Measurements from ENCODE around the gene PKNOX2.

The PKNOX2 gene

DNA sequence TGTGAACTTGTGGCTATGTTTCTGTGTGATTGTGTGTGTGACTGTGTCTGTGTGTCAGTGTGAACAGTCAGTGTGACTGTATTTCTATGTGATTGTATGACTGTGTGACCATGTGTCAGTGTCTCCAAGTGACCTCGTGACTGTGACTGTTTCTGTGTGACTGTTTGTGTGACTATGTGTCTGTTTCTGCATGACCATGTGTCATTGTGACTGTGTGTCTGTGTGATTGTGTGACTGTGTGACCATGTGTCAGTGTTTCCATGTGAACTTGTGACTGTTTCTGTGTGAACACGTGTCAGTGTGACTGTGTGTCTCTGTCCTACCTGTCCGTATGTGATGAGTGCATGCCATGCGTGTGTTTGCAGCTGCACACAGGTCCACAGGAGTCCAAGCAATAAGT is 8.8 kb upstream of the PKNOX2 start:
- no peak for FAIRE-seq

DNA sequence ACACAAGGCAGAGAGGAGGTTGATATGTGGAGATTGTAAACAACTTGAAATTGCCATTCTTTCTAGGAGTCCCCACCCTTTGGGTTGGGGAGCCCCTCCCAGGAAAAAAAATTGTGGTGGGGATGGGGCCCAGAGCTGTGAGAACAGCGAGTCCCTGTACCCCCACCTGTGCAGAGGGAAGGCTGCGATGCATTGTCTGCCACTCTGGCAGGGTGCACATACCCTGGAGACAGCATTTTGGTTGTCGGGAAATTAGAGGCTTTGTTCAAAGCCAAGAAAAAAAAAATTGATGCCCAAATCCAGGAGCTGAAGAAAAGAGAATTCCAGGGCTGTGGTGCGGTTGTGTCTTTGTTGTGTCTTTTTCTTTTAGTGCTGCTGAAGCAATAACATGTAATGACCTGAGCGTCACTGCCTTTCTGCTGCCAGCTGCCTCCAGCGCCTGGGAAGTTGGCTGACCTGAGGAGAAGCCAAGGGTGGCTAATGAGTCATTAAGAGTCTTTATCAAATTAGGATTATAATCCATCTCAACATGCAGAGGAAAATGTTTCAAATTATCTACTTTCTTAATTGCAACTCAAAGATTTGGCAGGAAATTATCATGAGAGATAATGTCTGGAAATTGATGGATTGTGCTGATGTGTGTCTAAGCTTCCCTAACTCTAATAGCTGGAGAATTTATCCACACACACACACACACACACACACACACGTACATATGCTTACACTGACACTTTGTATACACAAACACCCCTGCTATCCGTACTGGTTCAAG is 8.0 kb upstream of the PKNOX2 start:
- FAIRE-seq = no peak

DNA sequence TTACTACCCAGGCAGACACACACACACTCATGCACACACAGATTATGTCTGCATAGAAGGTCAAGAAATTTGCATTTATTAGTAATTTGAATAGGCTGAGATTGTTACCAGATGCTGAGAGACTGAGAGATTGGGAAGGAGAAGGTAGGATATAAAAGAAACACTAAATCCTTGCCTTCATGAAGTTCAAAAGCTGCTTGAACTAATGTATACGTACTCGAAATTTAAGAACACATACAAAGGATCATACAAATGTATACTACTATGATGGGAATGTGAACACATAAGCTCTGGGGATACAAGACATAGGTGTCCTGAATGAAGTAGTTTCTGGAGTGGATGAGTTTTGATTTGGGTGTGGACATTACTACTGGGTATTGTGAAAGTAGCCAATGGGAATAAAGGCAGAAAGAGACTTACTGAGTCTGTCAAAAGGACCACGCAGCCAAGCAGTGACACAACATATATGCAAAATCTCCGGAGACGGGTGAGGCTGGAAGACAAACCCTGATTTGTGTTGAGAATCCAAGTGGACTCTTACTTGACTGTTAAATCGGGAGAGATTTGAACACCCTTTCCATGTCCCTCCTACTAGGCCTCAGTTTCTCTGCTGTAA is 7.3 kb upstream of the PKNOX2 start:
- FAIRE-seq = no peak

DNA sequence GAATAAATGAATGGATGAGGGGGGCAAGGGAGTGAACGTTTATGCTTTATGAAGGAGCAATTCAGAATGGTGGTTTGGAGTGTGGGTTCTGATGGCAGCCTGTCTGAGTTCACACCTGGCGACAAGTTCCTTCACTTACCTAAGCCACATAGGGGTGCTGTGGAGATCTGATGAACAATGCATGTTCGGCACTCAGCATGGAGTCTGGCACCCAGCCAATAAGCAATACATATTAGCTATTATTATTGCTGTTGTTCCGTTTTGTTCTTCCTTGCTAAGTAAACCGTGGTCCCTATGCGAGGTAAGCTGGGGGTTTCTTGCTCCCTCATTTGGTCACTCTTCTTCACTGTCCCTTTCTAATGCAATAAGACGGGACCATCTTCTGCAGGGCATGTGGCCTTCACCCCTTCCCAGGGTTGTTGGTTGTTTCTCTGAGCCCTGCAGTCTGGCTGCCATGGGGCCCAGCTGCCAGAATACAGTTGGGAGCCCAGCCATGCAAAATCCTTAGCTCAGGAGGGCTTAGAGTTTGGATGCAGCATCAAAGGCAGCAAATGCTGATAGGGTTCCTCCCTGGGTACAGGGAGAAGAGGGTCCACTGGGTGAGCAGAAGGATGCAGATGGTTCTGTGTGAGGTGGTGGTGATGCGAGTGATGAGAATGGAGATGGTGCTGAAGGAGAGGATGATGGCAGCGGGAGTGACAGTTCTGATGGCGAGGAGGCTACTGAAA is 6.4 kb upstream of the PKNOX2 start:
- no peak for FAIRE-seq

DNA sequence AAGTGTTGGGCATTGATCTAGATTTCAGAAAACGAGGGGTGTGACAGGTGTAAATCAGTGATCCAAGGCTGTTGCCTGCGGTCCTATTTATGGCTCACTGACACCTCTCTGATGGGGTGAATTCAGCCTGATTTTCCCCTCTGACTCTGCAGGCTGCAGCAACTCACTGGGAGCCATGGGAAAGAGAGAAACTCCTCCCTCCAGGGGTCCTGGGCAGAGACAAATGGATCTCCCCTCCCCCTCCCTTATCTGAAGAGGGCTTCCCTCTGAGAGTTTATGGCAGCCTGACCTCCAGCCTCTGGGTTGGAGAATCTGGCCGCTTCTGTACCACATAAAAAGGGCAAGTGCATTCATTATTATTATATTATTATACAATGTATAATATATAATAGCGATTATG is 1.8 kb upstream of the PKNOX2 start:
- no peak for FAIRE-seq

DNA sequence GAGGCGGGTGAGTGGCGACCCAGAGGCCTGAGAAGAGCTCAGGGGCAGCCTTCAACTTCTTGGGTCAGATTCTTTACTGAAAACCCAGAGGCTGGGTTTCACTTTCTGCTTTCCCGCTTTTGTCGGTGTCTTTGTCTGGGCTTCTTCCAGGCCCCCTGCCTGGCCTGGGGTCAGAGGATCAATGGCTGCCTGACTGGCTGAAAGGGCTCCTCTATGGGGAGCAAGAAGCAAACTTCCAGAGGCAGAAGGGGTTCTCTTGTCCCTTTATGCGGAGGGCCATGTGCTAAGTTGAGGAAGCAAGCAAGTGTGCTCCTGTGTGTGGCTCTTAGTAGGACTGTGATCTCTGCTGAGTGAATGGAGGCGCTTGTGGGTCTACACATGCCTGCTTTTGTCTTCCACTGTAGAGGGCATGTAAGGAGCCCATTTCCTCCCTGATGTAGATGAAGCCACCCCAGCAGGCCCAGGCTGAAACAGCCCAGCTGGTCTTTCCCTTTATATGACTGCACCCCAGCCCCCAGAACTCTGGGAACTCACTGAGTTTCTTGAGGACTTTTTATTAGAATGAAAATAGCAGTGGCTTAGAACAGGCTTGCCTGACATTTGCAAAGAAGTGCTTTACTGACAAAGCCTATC is 1.0 kb upstream of the PKNOX2 start:
- FAIRE-seq = no peak

DNA sequence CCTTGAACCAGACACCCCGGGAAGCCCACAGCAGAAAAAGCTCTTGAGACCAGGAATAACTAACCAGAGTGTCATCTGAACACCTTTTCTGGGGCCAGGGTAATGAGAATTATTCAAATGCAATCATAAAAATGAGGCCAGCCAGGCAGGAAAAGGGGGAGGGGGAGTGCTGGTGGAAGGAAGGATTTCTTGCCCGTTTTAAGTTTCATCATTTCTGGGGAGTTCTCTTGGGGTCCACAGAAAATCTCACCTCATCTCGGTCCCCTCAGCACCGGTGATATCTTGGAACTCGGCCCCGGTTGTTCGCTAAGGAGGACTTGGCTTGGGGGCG is 495 bp upstream of the PKNOX2 start:
- no peak for FAIRE-seq

DNA sequence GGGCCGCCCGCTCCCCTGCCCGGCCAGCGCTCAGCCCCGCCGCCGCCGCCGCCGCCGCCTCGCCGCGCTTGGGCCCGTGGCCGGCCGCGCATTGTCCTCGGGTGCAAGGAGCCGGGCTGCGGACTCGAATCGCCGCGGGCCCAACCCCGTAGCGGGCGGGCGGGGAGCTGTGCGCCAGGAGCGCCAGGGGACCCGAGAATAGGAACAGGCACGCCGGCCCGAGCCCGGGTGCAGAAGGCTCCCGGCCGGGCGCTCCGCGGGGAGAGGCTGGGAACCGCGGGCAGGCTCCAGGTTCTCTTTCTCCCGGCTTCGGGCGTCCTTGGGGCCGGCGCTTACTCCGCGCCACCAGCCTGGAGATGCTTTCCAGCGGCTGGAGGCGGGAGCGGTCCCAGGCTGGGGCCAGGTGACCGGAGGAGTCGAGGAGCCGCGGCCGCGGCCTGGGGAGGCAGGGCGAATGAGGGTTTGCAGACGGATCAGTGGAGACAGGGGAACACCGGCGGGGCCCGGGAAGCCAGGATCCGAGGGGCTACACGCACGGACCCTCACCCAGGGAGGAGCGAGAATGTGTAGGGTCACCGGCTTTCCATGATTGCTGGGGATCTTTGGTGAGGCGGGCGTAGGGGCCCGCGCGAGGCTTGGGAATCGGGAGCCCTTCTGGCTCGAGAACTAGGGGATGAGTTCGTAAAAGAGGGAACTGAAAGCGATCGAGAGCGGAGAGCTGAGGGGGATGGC is 726 bp downstream of the PKNOX2 start:
- FAIRE-seq = no peak

DNA sequence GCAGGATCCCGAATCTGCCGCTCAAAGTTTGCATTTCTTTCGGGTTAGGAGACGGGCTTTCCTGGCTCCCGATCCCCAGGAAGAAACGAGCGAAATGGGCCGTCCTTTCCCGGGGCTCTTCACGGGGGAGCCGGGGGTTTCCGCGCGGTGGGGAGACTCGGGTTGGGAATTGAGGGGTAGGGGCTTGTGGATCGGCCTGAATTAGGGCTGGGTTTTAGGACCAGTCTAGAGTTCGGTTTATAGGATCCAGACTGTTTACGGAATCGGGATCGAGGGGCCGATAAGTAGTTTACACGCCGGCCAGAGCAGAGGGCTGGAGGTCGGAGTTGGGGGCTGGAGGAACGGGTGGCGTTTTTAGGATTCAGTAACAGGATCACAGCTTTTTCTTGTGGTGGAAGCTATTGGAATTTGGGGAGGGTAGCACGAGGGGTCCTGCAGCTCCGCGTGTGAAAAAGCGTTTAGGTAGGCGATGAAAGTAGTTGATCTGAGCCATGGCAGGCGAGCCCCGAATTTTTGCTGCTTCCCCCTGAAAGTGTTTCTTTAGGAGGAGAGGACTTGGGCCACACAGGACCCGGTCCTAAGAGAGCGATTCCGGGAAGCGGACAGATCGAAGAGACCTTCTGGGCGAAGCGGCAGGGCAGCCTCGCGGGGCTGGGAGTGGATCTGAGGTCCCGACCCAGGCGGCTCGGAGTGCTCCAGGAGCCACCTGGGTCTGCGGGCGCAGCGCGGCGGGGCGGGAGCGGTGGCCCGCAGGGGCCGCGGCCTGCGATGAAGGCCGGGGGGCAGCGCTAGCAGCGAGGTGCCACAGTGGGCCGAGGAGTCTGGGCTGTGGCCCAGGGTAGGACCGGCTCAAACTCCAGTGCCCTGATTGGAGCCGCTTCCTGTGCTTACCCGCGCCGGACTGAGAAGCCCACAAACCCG is 1.6 kb downstream of the PKNOX2 start:
- FAIRE-seq = no peak

DNA sequence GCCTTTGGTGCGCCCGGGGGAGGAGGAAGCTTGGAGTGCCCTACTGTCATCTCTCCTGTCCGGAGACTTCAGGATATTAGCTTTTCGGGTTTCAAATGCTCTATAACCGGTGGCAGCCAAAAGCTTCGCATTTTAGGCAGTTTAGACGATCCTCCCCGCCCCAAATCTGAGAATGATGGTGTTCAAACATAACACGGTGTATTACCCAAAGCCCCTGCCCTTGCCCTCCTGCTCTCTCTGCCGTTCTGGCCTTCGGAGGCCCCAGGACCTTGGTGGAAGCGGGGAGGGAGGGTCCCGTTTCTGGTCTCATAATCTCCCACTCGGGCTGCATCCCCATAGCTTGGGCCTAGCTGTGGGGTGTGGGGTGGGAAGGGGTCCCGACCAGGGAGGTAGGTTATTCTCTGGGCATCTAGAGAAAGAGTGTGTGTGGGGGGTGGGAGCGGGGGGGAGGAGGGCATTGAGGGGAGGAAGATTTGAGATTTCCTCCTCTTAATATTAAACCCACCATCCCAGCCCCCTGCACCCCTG is 2.3 kb downstream of the PKNOX2 start:
- no peak for FAIRE-seq

DNA sequence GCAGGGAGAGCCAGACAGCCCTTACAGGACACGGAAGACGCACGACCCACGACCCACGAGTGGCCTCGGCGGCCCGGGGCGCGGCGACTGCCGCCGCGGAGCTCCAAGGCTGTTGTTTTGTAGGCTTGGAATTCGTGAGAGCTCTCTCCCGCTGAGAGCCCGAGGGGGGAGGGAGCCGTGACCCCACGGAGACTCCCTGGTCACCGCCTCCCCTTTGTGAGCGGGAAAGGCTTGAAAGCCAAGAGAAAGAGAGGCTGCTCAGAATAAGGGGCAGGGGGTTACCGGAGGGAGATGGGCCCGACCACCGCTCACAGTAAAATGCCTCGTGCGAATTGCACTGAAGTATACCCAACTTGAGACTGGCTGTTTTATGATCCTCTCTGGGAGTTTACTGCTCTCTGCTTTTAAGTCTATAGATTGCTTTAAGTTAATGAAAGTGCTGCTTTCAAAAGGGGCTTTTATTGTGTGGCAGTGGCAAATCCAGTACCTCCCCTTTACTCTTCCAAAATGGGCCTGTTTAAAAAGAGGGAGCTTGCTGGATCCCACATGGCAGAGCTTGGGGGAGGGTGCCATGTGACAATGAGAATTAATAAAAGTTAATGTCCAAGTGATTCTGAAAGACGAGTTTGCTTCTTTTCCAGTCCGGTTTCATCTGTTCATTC is 2.9 kb downstream of the PKNOX2 start:
- no peak for FAIRE-seq

DNA sequence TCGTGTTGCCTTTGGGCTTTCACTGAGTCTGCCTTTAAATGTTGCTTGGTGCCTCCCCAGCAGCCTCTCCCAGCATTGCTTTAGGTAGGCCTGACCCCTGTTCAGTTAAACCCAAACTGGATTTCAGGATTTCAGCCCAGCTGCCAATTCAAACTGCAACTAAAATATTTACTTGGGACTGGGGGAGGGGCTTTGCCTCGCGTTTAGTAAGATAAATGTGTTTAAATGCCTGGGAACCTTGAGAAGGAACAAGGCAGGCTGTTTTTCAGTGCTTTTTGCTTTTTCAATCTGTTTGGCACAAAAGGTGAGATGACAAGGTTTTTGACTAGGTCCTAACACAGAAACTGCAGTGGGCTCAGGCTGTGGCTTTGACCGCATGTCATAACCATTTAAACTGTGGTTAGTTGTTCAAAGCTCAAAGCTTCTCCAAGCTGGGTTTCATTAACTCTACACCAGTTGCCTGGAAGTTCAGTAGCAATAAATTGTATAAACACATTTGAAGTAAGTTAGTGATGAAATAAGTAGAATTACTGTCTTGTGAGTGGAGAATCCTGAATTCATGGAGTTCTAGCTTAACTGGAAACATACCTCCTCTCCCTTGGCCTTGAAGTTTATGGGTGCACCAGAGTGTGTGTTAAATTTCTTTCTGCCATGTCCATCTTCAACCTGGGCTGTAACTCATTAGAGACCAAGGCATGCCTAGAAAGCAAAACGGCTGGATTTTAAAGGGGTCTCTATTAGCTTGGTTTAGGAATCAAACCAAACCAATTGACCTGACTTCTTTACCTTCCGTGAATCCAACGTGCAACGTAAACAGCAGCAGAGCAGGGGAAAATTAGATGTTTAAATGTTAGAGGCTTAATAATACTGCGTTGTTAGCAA is 3.6 kb downstream of the PKNOX2 start:
- FAIRE-seq = no peak

DNA sequence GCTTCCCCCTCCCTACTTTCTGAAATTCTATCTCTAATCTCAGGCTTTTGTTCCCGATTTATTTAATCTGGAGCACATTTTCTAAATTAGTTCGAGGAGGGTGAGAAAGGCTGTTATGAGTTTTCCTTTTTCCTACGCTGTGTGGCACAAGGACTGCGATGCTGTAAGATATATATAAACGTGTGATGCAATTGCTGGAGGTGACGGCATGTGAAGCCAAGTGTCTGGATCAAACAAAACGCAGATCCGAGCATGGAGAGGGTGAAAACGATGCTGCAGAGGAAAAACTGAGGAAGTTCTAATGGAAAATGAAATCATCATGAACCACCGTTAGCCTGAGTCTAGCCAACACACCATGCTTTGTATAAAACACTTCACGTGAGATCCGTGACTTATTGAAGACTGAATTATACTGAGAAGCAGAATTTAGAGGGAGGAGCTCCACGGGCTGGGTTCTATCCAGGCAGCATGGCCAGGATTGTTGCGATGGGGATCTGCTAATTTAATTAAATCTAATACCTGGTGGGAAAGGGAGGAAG is 4.4 kb downstream of the PKNOX2 start:
- FAIRE-seq = no peak

DNA sequence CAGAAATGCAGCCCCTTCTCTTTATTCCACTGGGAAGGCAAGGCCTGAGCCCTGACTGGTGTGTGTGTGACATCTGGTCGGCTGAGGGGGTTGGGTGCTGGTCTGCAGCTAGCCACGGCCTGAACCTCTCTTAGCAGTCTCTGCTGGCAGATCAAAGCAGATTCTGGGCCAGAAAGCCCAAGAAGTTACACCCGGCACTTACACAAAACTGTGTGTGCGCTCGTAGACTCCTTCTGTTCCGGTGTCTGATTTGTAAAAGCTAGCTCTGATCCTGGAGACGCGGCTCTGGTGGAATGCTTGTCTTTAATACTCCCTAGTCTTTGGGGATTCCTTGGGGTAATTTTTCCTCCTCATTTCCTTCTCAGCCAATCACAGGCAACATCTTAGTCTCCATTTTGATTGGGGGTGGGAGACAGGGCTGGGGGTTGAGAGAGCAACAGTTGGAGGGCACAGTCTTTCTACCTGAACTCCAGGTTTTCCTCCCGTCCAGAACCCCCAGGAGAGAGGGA is 5.5 kb downstream of the PKNOX2 start:
- FAIRE-seq = no peak

DNA sequence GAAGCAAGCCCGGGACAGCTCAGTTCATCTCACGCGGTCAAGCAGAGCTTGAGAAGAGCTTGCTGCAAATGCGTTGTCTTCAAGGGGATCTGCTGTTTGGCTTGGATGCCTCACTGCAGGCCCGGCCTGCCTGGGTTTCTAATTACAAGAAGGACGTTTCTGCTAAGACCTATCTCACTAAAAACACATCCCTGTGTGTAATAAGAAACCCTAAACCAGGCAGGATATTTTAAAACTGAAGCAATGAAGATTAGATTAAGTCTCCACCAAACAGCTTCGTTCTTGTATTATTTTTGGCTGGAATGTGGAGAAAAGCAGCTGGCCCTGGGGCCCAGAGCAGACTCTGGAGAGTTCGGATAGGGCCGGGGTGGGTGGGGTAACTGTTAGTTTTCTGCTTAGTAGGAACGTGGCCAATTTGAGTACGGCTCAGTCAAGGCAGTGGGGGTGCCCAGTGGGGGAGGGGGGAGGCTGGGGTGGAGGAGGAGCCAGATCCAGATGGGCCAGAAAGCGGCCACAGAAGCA is 6.0 kb downstream of the PKNOX2 start:
- FAIRE-seq = no peak

DNA sequence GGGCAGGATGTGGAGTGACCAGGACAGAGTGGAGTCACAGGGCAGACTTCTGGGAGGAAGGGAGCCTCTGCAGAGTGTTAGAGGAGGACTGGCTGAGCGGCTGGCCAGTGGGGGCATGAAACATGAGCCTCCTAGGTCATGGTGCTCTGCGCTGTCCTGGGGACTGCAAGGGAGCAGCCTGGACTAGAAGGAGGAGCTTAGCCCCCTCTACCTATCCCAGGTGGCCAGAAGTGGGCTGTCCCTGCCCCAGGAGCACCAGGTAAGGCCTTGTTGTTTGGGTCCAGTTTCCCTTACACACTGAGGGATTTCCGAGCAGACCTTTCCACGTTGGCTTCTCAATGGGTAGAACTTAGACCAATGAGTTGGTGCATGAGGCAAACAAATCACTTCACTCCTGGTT is 7.4 kb downstream of the PKNOX2 start:
- no peak for FAIRE-seq

DNA sequence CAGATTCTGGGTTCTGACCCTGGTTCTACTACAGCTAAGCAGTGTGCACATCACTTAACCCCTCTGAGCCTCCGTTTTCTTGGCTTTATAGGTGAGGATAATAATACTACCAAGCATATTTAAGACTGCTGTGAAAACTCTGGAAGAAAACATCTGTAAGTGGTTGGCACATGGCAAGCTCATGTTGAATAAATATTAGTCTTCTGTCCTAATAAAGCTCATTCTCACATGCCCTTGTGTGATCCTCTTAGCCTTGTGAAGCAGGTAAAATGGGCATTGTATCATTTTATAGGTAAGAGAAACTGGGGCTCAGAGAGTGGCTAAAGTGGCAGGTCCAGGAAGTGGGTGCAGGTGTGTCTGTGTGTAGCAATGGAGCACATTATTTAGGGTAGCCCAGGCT is 8.5 kb downstream of the PKNOX2 start:
- FAIRE-seq = no peak

DNA sequence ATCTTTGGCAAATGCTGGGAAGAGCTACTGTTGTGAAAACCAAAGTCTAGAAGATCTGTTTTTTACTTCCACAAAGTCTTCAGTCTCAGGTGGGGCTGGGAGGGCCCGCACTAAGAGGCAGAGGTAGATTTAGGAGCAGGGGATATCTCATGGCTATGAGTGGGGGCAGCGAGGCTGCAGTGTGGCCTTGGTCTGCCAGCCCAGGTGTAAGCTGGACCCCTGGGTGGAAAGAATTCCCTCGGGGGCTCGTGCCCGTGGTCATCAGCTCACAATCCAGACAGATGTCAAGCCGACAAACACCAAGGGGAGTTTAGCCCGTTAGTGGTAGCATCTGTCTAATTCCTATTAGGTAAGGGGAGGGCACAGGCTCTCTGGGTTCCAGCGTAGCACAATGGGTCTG is 9.0 kb downstream of the PKNOX2 start:
- no peak for FAIRE-seq

DNA sequence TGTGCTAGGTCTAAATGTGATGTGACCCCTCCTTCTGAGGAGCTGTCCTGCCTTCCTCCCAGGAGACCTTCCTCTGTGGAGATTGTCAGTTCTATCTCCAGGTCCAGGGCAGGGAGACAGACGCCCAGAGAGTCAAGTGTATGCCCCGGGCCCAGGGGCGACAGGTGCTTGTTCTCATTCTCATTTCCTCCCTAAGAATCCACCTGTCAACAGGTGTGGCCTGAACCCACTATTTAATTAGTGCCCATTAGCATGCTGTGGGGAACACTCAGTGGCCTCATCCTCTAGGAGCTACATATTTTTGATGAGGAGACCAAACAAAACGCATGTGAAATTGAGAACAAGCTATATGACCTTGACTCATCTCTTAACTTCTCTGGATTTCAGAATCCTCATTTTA is 9.5 kb downstream of the PKNOX2 start:
- no peak for FAIRE-seq
